DOHH2 (cell line): ENCODE results near the gene NOC2L.

Experiments
- H3F3A ChIP-seq: fragments of 200-600 bp; sonication (generic), shearing (Covaris generic); 2 replicates; pipeline ENCODE4 v1.6.0; 2016; ENCODE audit warnings: antibody characterized with exemption, mild to moderate bottlenecking; ENCODE audit not compliant: control insufficient read depth, insufficient read depth
- H3K27ac ChIP-seq: fragments of 200-600 bp; sonication (generic); 2 replicates; pipeline ENCODE4 v1.5.1; 2014; ENCODE audit warnings: low read depth, mild to moderate bottlenecking, low read length, moderate library complexity
- H3K27me3 ChIP-seq: fragments of 200-600 bp; sonication (generic); 2 replicates; pipeline ENCODE4 v1.6.1; 2014; ENCODE audit warnings: mild to moderate bottlenecking, low read length, mixed read lengths; ENCODE audit not compliant: control insufficient read depth
- H3K36me3 ChIP-seq: fragments of 200-600 bp; sonication (generic); 2 replicates; pipeline ENCODE4 v1.6.1; 2014; ENCODE audit warnings: mild to moderate bottlenecking, low read length, moderate library complexity, mixed read lengths; ENCODE audit not compliant: control insufficient read depth
- H3K4me1 ChIP-seq: fragments of 200-600 bp; sonication (generic); 2 replicates; pipeline ENCODE4 v1.6.1; 2014; ENCODE audit warnings: mild to moderate bottlenecking, low read length, mixed read lengths; ENCODE audit not compliant: control insufficient read depth
- H3K4me2 ChIP-seq: fragments of 200-600 bp; sonication (generic); 2 replicates; pipeline ENCODE4 v1.6.0; 2014; ENCODE audit warnings: mild to moderate bottlenecking, low read length, moderate library complexity
- H3K4me3 ChIP-seq: fragments of 200-600 bp; sonication (generic); 2 replicates; pipeline ENCODE4 v1.5.1; 2014; ENCODE audit warnings: mild to moderate bottlenecking, low read length, mixed read lengths
- H3K79me2 ChIP-seq: fragments of 200-600 bp; sonication (generic); 2 replicates; pipeline ENCODE4 v1.6.1; 2014; ENCODE audit warnings: mild to moderate bottlenecking, low read length, mixed read lengths; ENCODE audit not compliant: control insufficient read depth
- H3K9me2 ChIP-seq: fragments of 200-600 bp; sonication (generic); replicated peaks from 2 replicates; pipeline ENCODE4 v1.6.1; 2014; ENCODE audit warnings: mild to moderate bottlenecking, low read length, mixed read lengths; ENCODE audit not compliant: control insufficient read depth
- H3K9me3 ChIP-seq: fragments of 200-600 bp; sonication (generic); 2 replicates; pipeline ENCODE4 v1.6.1; 2014; ENCODE audit warnings: antibody characterized with exemption, low read length, mixed read lengths; ENCODE audit not compliant: control insufficient read depth, insufficient read depth
- H4K20me1 ChIP-seq: fragments of 200-600 bp; sonication (generic); 2 replicates; pipeline ENCODE4 v1.6.0; 2014; ENCODE audit warnings: low read depth, mild to moderate bottlenecking, antibody characterized with exemption, low read length, moderate library complexity; ENCODE audit not compliant: control insufficient read depth, insufficient read depth
- CTCF ChIP-seq: fragments of 200-600 bp; sonication (generic); IDR thresholded peaks from one replicate; pipeline ENCODE4 v1.5.1; 2014; ENCODE audit warnings: antibody characterized with exemption, mild to moderate bottlenecking, low read depth, low read length; ENCODE audit not compliant: poor library complexity, severe bottlenecking
- EZH2phosphoT487 ChIP-seq: fragments of 200-600 bp; sonication (generic); IDR thresholded peaks from 2 replicates; pipeline ENCODE4 v1.6.1; 2017; ENCODE audit warnings: borderline replicate concordance, mild to moderate bottlenecking, antibody characterized with exemption, low read length, moderate library complexity, mixed read lengths

Gene NOC2L

GRCh38 chr1:936348-937264 lies 22.4 kb downstream of the NOC2L start:
- peaks cover 19% of the 10 kb centered on the region for H3K4me1 ChIP-seq

DNA sequence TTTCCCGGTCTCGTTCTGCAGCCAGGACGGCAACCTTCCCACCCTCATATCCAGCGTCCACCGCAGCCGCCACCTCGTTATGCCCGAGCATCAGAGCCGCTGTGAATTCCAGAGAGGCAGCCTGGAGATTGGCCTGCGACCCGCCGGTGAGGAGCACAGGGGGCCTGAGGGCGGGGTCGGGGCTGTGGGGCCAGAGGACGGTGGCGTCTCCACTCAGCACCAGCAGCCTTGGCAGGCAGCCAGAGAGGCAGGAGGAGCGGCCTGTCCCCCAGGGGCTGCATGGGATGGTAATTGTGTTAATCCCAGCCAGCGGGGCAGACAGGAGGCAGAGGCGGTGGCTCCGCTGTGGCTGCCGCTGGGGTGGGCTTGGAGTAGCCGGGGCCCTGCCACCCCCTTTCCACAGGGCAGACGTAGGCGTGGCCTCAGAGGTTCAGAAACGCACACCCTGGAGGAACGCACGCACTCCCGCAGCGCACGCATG lies 23.3 kb downstream of the NOC2L start:
- Histone ChIP-seq H4K20me1 (peaks cover 3% of the 10 kb centered on the region; the same call in 1 of the 2 replicates), H3F3A (0 out of 2 replicates have a peak, but pooled peaks cover 3% of the 10 kb centered on the region), H3K27me3 (peaks cover 29% of the 10 kb centered on the region), H3K9me3 (no peaks in the 10 kb centered on the region), H3K4me2 (no peak overlapping the region), H3K79me2 (no peaks in the 10 kb centered on the region), H3K4me3 (no peak overlapping the region), H3K9me2 (no peaks in the 10 kb centered on the region), H3K27ac (no peak overlapping the region), H3K4me1 (peaks cover 16% of the 10 kb centered on the region), H3K36me3 (no peaks in the 10 kb centered on the region)
- no peak for TF ChIP-seq EZH2phosphoT487
- no peak for TF ChIP-seq CTCF

More at GRCh38 chr1:936348-937264, 22.4 kb downstream of the NOC2L start:
- H3K4me3 ChIP-seq: no peak overlapping the region
- peaks cover 33% of the 10 kb centered on the region for H3K27me3 ChIP-seq
- H3K27ac ChIP-seq: no peak overlapping the region
- 0 out of 2 replicates have a peak, but pooled peaks cover 3% of the 10 kb centered on the region for H3F3A ChIP-seq
- H3K79me2 ChIP-seq: no peaks in the 10 kb centered on the region
- H3K4me2 ChIP-seq: no peak overlapping the region
- peaks cover 6% of the 10 kb centered on the region; the same call in 1 of the 2 replicates for H4K20me1 ChIP-seq
- H3K9me2 ChIP-seq: no peaks in the 10 kb centered on the region
- no peaks in the 10 kb centered on the region for H3K9me3 ChIP-seq
- H3K36me3 ChIP-seq: no peaks in the 10 kb centered on the region
- TF ChIP-seq CTCF (no peak), EZH2phosphoT487 (no peak)

GRCh38 chr1:934991-935750 lies 23.9 kb downstream of the NOC2L start:
- Histone ChIP-seq H3K9me3 (no peaks in the 10 kb centered on the region), H3K79me2 (no peaks in the 10 kb centered on the region), H4K20me1 (no peaks in the 10 kb centered on the region), H3K27ac (no peak overlapping the region), H3K9me2 (no peaks in the 10 kb centered on the region), H3K27me3 (peaks cover 23% of the 10 kb centered on the region), H3K4me1 (peaks cover 10% of the 10 kb centered on the region), H3K36me3 (no peaks in the 10 kb centered on the region), H3K4me2 (no peak overlapping the region), H3F3A (0 out of 2 replicates have a peak, but pooled peaks cover 3% of the 10 kb centered on the region), H3K4me3 (no peak overlapping the region)
- TF ChIP-seq EZH2phosphoT487 (no peak), CTCF (no peak)
